ENCODE measurements around the gene USP14. TPM values are rescaled to one million over a fixed set of nuclear protein-coding genes. Genes with fewer than 3 reads are reported as not detected.
"Not testable (repeated sequence)": the region's sequence is repeated elsewhere in the genome, so short reads cannot be mapped to it uniquely, and the experiment has no call there.

The USP14 gene
- total RNA-seq, 6 donors from 2014 or later = 11.5 to 41.2 (median 33.0) TPM

GRCh38 chr18:111306-112014, 46.9 kb upstream of the USP14 start:
- H3K27ac ChIP-seq = peak overlapping the region in 3 of 4 donors; percentile 71 to 82 (median 79)
- H3K9me3 ChIP-seq = no peaks in the 10 kb centered on the region
- peaks cover 0 to 5% (median 2%) of the 10 kb centered on the region in 4 donors for H3K4me1 ChIP-seq
- ATAC-seq (ENCODE audit: low FRiP score in 2 of 2) = no peak
- no peak for TF ChIP-seq EP300 (IDR thresholded peaks at IDR 0.05)
- TF ChIP-seq POLR2A (IDR thresholded peaks at IDR 0.05) = peak in 1 of 4 donors; percentile 14
- TF ChIP-seq CTCF (IDR thresholded peaks at IDR 0.05) = peak in 2 of 6 experiments; percentile 20 to 27
- TF ChIP-seq POLR2AphosphoS5 (IDR thresholded peaks at IDR 0.05) = no peak
- WGBS, 2 donors = 5 to 21% methylated on average over 10 to 37 of the region's 42 CpGs
- peak; percentile 69 to 94 for DNase-seq
- H3K4me3 ChIP-seq = peak overlapping the region in 3 of 4 donors; percentile 37 to 51 (median 41)
- peaks cover 0 to 2% (median 0%) of the 10 kb centered on the region in 4 donors for H3K27me3 ChIP-seq
- no peaks in the 10 kb centered on the region for H3K36me3 ChIP-seq

- Histone ChIP-seq H3K27ac (peak overlapping the region in 3 of 4 donors; percentile 71 to 82 (median 79)), H3K4me3 (peak overlapping the region in 3 of 4 donors; percentile 37 to 51 (median 41))
Observed at GRCh38 chr18:112015-112733, 46.2 kb upstream of the USP14 start.

GRCh38 chr18:120539-121260, 37.7 kb upstream of the USP14 start:
- not testable (repeated sequence) for H3K36me3 ChIP-seq
- WGBS, 2 donors = 77 to 81% methylated on average over 7 of the region's 7 CpGs

More at GRCh38 chr18:112015-112733, 46.2 kb upstream of the USP14 start:
- H3K36me3 ChIP-seq; H3K27me3 ChIP-seq; ATAC-seq (ENCODE audit: low FRiP score in 2 of 2); H3K4me1 ChIP-seq; H3K9me3 ChIP-seq: not testable (repeated sequence)
- 37 to 40% methylated on average over 25 to 32 of the region's 43 CpGs for WGBS, 2 donors
- DNase-seq = peak; percentile 13 to 49

GRCh38 chr18:135045-135444, 23.3 kb upstream of the USP14 start:
- H3K27ac ChIP-seq = no peak overlapping the region
- H3K4me1 ChIP-seq = no peaks in the 10 kb centered on the region
- H3K27me3 ChIP-seq = no peaks in the 10 kb centered on the region
- no peaks in the 10 kb centered on the region for H3K36me3 ChIP-seq
- ATAC-seq (ENCODE audit: low FRiP score in 2 of 2) (no peak), DNase-seq (no peak)
- peaks cover 0 to 5% (median 3%) of the 10 kb centered on the region in 4 donors for H3K9me3 ChIP-seq
- TF ChIP-seq POLR2A (IDR thresholded peaks at IDR 0.05) = no peak
- TF ChIP-seq EP300 (IDR thresholded peaks at IDR 0.05) = no peak
- TF ChIP-seq CTCF (IDR thresholded peaks at IDR 0.05) = no peak
- no peak for TF ChIP-seq POLR2AphosphoS5 (IDR thresholded peaks at IDR 0.05)
- H3K4me3 ChIP-seq = no peak overlapping the region
- WGBS, 2 donors = 41 to 45% methylated on average over 1 of the region's 1 CpG

More at GRCh38 chr18:120539-121260, 37.7 kb upstream of the USP14 start:
- H3K9me3 ChIP-seq; H3K27me3 ChIP-seq; H3K27ac ChIP-seq; H3K4me1 ChIP-seq; ATAC-seq (ENCODE audit: low FRiP score in 2 of 2); DNase-seq; H3K4me3 ChIP-seq: not testable (repeated sequence)

- DNase-seq = no peak
Observed at GRCh38 chr18:136433-136832, 21.9 kb upstream of the USP14 start.

More at GRCh38 chr18:136433-136832, 21.9 kb upstream of the USP14 start:
- H3K27ac ChIP-seq = no peak overlapping the region
- H3K9me3 ChIP-seq = no peaks in the 10 kb centered on the region
- no peaks in the 10 kb centered on the region for H3K4me1 ChIP-seq
- H3K4me3 ChIP-seq = no peak overlapping the region
- no peaks in the 10 kb centered on the region for H3K36me3 ChIP-seq
- 67 to 74% methylated on average over 7 of the region's 7 CpGs for WGBS, 2 donors
- no peaks in the 10 kb centered on the region for H3K27me3 ChIP-seq
- ATAC-seq (ENCODE audit: low FRiP score in 2 of 2) = no peak
- TF ChIP-seq POLR2A (IDR thresholded peaks at IDR 0.05) = no peak
- no peak for TF ChIP-seq CTCF (IDR thresholded peaks at IDR 0.05)
- no peak for TF ChIP-seq POLR2AphosphoS5 (IDR thresholded peaks at IDR 0.05)
- no peak for TF ChIP-seq EP300 (IDR thresholded peaks at IDR 0.05)

Measured in upper lobe of left lung (tissue), 6 donors.